Brain microvascular endothelial cell (primary cell): ENCODE data around the gene SLC26A1.

Source experiments
- DNase-seq: peaks from one replicate; pipeline ENCODE4 v3.0.0-alpha.2; 2020
- H3K27ac ChIP-seq: fragments of 250-450 bp; sonication (Bioruptor Pico); 2 replicates; pipeline ENCODE4 v1.5.1; 2020; ENCODE audit warnings: mild to moderate bottlenecking, moderate library complexity
- H3K27me3 ChIP-seq: fragments of 250-450 bp; sonication (Bioruptor Pico); replicated peaks from 2 replicates; pipeline ENCODE4 v1.5.1; 2020; ENCODE audit warnings: mild to moderate bottlenecking
- H3K36me3 ChIP-seq: fragments of 250-450 bp; sonication (Bioruptor Pico); replicated peaks from 2 replicates; pipeline ENCODE4 v1.5.1; 2020; ENCODE audit warnings: mild to moderate bottlenecking
- H3K4me3 ChIP-seq: 2 replicates; pipeline ENCODE4 v1.5.1; 2011; ENCODE audit warnings: low read depth, mild to moderate bottlenecking, control low read depth, low read length, moderate library complexity
- CTCF ChIP-seq: IDR thresholded peaks from 2 replicates; pipeline ENCODE4 v1.5.1; 2011; ENCODE audit warnings: low read depth, mild to moderate bottlenecking, moderate library complexity, low read length, control low read depth, inconsistent platforms; ENCODE audit errors: missing control alignments
- in situ Hi-C: cut with HindIII; loops from 2 replicates; pipeline ENCODE4 v1.10.0; 2017; ENCODE audit warnings: low sequenced_read_pairs, low pct_ligation_motif_present

SLC26A1 gene

GRCh38 chr4:1027219-1027914 is 34.2 kb upstream of the SLC26A1 start:
- Histone ChIP-seq H3K36me3 (peaks cover 14% of the 10 kb centered on the region), H3K27me3 (no peaks in the 10 kb centered on the region), H3K4me3 (no peak overlapping the region), H3K27ac (no peak overlapping the region)
- in situ Hi-C loops, result no loop called here
- no peak for DNase-seq
- no peak for TF ChIP-seq CTCF

DNA sequence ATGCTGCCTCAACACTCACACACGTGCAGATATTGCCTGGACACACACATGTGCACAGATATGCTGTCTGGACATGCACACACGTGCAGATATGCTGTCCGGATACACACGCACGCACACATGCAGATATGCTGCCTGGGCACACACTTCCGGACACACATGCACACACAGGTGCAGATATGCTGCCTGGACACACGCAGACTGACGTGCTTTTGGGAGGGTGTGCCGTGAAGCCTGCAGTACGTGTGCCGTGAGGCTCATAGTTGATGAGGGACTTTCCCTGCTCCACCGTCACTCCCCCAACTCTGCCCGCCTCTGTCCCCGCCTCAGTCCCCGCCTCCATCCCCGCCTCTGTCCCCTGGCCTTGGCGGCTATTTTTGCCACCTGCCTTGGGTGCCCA is 32.9 kb upstream of the SLC26A1 start:
- no peak for DNase-seq
- Histone ChIP-seq H3K4me3 (no peak overlapping the region), H3K36me3 (peaks cover 14% of the 10 kb centered on the region), H3K27ac (no peak overlapping the region), H3K27me3 (no peaks in the 10 kb centered on the region)
- in situ Hi-C loops, result no loop called here
- TF ChIP-seq CTCF, result no peak

- no peak for DNase-seq
- in situ Hi-C loops, result no loop called here
- H3K27ac ChIP-seq, result no peak overlapping the region
- TF ChIP-seq CTCF, result no peak
- no peak overlapping the region for H3K4me3 ChIP-seq
- no peaks in the 10 kb centered on the region for H3K27me3 ChIP-seq
- peaks cover 14% of the 10 kb centered on the region for H3K36me3 ChIP-seq
Observed at GRCh38 chr4:1024882-1025545, 31.8 kb upstream of the SLC26A1 start.

DNA sequence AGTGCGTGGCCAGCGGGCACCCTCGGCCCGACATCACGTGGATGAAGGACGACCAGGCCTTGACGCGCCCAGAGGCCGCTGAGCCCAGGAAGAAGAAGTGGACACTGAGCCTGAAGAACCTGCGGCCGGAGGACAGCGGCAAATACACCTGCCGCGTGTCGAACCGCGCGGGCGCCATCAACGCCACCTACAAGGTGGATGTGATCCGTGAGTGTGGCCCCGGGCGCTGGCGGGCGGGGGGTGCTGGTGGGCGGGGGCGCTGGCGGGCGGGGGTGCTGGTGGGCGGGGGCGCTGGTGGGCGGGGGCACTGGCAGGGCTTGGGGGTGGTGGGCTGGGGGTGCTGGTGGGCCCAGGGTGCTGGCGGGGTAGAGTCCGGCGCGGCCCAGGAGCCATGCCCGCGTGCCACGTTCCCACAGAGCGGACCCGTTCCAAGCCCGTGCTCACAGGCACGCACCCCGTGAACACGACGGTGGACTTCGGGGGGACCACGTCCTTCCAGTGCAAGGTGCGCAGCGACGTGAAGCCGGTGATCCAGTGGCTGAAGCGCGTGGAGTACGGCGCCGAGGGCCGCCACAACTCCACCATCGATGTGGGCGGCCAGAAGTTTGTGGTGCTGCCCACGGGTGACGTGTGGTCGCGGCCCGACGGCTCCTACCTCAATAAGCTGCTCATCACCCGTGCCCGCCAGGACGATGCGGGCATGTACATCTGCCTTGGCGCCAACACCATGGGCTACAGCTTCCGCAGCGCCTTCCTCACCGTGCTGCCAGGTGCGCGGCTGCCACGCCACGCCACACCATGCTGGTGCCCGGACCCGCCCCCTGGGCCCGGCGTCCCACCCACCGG is 30.9 kb upstream of the SLC26A1 start:
- in situ Hi-C loops, result no loop called here
- Histone ChIP-seq H3K27ac (no peak overlapping the region), H3K27me3 (no peaks in the 10 kb centered on the region), H3K36me3 (peaks cover 14% of the 10 kb centered on the region), H3K4me3 (no peak overlapping the region)
- DNase-seq, result no peak
- no peak for TF ChIP-seq CTCF

GRCh38 chr4:1023075-1023640 is 30.0 kb upstream of the SLC26A1 start:
- Histone ChIP-seq H3K4me3 (no peak overlapping the region), H3K27me3 (no peaks in the 10 kb centered on the region), H3K36me3 (peaks cover 14% of the 10 kb centered on the region), H3K27ac (no peak overlapping the region)
- no peak for DNase-seq
- in situ Hi-C loops, result no loop called here
- TF ChIP-seq CTCF, result no peak
